Trophoblast cell (in vitro differentiated cells and primary cell): ENCODE data around the gene ANKRD6.
"Not testable (repeated sequence)": the region's sequence is repeated elsewhere in the genome, so short reads cannot be mapped to it uniquely, and the experiment has no call there.

Experiments used
- DNase-seq, 2 donors: peaks; one replicate each; pipeline ENCODE4 v3.0.0-alpha.2; 2016
- H2AFZ ChIP-seq: 2 replicates; pipeline ENCODE4 v1.6.1; 2013; ENCODE audit warnings: low read length, moderate library complexity, mild to moderate bottlenecking; ENCODE audit not compliant: insufficient read depth, poor library complexity
- H2AK5ac ChIP-seq: 2 replicates; pipeline ENCODE4 v1.6.1; 2013; ENCODE audit warnings: mild to moderate bottlenecking, low read length
- H2BK120ac ChIP-seq: 2 replicates; pipeline ENCODE4 v1.6.1; 2013; ENCODE audit warnings: low read length, mild to moderate bottlenecking, moderate library complexity; ENCODE audit not compliant: insufficient read depth, poor library complexity
- H2BK12ac ChIP-seq: 2 replicates; pipeline ENCODE4 v1.6.1; 2013; ENCODE audit warnings: mild to moderate bottlenecking, low read length, moderate library complexity
- H2BK5ac ChIP-seq: 2 replicates; pipeline ENCODE4 v1.6.1; 2013; ENCODE audit warnings: low read length, low read depth, moderate library complexity, mild to moderate bottlenecking; ENCODE audit not compliant: poor library complexity
- H3K14ac ChIP-seq: 2 replicates; pipeline ENCODE4 v1.6.1; 2013; ENCODE audit warnings: mild to moderate bottlenecking, low read length
- H3K18ac ChIP-seq: 2 replicates; pipeline ENCODE4 v1.6.1; 2013; ENCODE audit warnings: mild to moderate bottlenecking, low read length
- H3K23ac ChIP-seq: 2 replicates; pipeline ENCODE4 v1.6.1; 2013; ENCODE audit warnings: low read length
- H3K27ac ChIP-seq: 2 replicates; pipeline ENCODE4 v1.5.1; 2013; ENCODE audit warnings: low read depth, mild to moderate bottlenecking, inconsistent platforms, low read length, moderate library complexity
- H3K27me3 ChIP-seq: 2 replicates; pipeline ENCODE4 v1.6.1; 2013; ENCODE audit warnings: inconsistent platforms, mild to moderate bottlenecking, low read length, moderate library complexity; ENCODE audit not compliant: insufficient read depth
- H3K36me3 ChIP-seq, 2 experiments: 1 replicate in 1 of 2; 2 replicates in 1 of 2; pipeline ENCODE4 v1.6.1; 2013; ENCODE audit warnings: low read length in 2 of 2, mild to moderate bottlenecking in 2 of 2, moderate library complexity in 1 of 2; ENCODE audit not compliant: insufficient read depth in 2 of 2, control insufficient read depth in 1 of 2
- H3K4ac ChIP-seq: 2 replicates; pipeline ENCODE4 v1.6.1; 2013; ENCODE audit warnings: low read depth, mild to moderate bottlenecking, low read length, moderate library complexity
- H3K4me1 ChIP-seq, 2 experiments: 1 replicate in 1 of 2; 2 replicates in 1 of 2; pipeline ENCODE4 v1.6.1; 2013; ENCODE audit warnings: low read length in 2 of 2, mild to moderate bottlenecking in 2 of 2, moderate library complexity in 1 of 2; ENCODE audit not compliant: insufficient read depth in 2 of 2, control insufficient read depth in 1 of 2
- H3K4me2 ChIP-seq: 2 replicates; pipeline ENCODE4 v1.6.1; 2013; ENCODE audit warnings: inconsistent platforms, mild to moderate bottlenecking, low read length, moderate library complexity
- H3K4me3 ChIP-seq: 2 replicates; pipeline ENCODE4 v1.5.1; 2013; ENCODE audit warnings: mild to moderate bottlenecking, low read depth, low read length, inconsistent platforms
- H3K79me1 ChIP-seq: one replicate; pipeline ENCODE4 v1.6.1; 2013; ENCODE audit warnings: low read length
- H3K79me2 ChIP-seq: 2 replicates; pipeline ENCODE4 v1.6.1; 2013; ENCODE audit warnings: low read length, mild to moderate bottlenecking; ENCODE audit not compliant: control insufficient read depth, insufficient read depth, poor library complexity
- H3K9ac ChIP-seq: 2 replicates; pipeline ENCODE4 v1.6.1; 2013; ENCODE audit warnings: mild to moderate bottlenecking, low read length
- H3K9me3 ChIP-seq: 2 replicates; pipeline ENCODE4 v1.6.1; 2013; ENCODE audit warnings: low read depth, mild to moderate bottlenecking, control low read depth, inconsistent platforms, low read length; ENCODE audit not compliant: insufficient read depth
- H4K12ac ChIP-seq: 2 replicates; pipeline ENCODE4 v1.6.1; 2013; ENCODE audit warnings: low read depth, mild to moderate bottlenecking, low read length, moderate library complexity
- H4K8ac ChIP-seq: 2 replicates; pipeline ENCODE4 v1.6.1; 2013; ENCODE audit warnings: low read depth, mild to moderate bottlenecking, low read length, moderate library complexity
- H4K91ac ChIP-seq: one replicate; pipeline ENCODE4 v1.6.1; 2013; ENCODE audit warnings: low read depth, mild to moderate bottlenecking, low read length, moderate library complexity
- whole genome bisulfite sequencing: extraction: QIAGEN DNeasy Blood & Tissue Kit; methylation state at CpG from one replicate; pipeline ENCODE4 v1.1.7; 2013; ENCODE audit warnings: missing lambda C conversion rate; ENCODE audit not compliant: insufficient read length, insufficient coverage; ENCODE audit errors: extremely low coverage; 5-methylcytosine and 5-hydroxymethylcytosine counted together

The ANKRD6 gene

DNA sequence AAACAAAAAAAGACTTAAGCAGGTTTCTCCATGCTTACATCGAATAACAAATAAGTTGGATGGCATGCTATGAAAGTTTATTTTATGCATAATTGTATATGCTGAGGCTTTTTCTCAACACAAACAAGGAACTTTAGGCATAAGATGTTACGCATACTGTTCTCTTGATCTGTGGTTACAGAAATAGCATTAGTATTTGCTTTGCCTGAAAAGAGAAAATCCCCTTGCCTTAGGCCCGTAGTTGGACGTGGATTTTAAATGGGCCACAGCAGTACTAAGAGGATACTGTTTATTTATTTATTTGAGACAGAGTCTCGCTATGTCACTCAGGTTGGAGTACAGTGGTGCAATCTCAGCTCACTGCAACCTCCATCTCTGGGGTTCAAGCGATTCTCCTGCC, 186.6 kb downstream of the ANKRD6 start:
- peaks cover 25 to 33% of the 10 kb centered on the region in 2 experiments for H3K36me3 ChIP-seq
- peaks cover 2% of the 10 kb centered on the region for H3K9me3 ChIP-seq
- H3K27me3 ChIP-seq: no peaks in the 10 kb centered on the region
- H3K4me2 ChIP-seq: no peak overlapping the region
- no peak overlapping the region for H3K23ac ChIP-seq
- H2AK5ac ChIP-seq: no peak overlapping the region
- no peak overlapping the region for H4K8ac ChIP-seq
- H3K4me1 ChIP-seq: peaks cover 0 to 3% of the 10 kb centered on the region in 2 experiments
- no peak overlapping the region for H2BK120ac ChIP-seq
- no peak overlapping the region for H2BK5ac ChIP-seq
- H3K4ac ChIP-seq: no peak overlapping the region
- no peak overlapping the region for H3K27ac ChIP-seq
- H3K79me2 ChIP-seq: no peaks in the 10 kb centered on the region
- H2AFZ ChIP-seq: no peak overlapping the region
- no CpG with 5 or more reads among the region's 6 CpGs for WGBS
- no peak overlapping the region for H2BK12ac ChIP-seq
- no peak for DNase-seq
- no peak overlapping the region for H3K4me3 ChIP-seq
- H3K18ac ChIP-seq: no peak overlapping the region
- H4K91ac ChIP-seq: no peak overlapping the region
- no peak overlapping the region for H4K12ac ChIP-seq
- H3K79me1 ChIP-seq: no peaks in the 10 kb centered on the region
- H3K14ac ChIP-seq: no peak overlapping the region
- H3K9ac ChIP-seq: no peak overlapping the region

DNA sequence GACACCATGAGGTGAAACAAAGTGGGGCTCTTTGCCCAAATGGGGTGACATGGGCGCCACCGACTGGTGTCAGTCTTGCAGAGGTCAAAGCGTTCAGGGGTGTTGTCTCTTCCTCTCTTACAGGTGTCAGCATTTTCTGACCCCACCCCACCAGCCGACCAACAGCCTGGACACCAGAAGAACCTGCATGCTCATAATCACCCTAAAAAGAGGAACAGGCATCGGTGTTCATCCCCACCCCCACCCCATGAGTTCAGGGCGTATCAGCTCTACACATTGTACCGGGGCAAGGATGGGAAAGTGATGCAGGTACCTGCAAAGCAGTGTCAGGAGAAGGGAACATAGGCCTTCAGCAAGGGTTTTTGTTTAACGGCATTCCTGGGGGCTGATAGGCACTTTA, 190.8 kb downstream of the ANKRD6 start:
- Histone ChIP-seq H3K4me2 (no peak overlapping the region), H3K9me3 (peaks cover 2% of the 10 kb centered on the region), H3K27me3 (no peaks in the 10 kb centered on the region), H4K12ac (no peak overlapping the region), H3K18ac (no peak overlapping the region), H3K79me2 (no peaks in the 10 kb centered on the region), H3K79me1 (no peaks in the 10 kb centered on the region), H2BK120ac (no peak overlapping the region), H2AK5ac (no peak overlapping the region), H3K9ac (no peak overlapping the region), H2BK5ac (no peak overlapping the region), H4K91ac (no peak overlapping the region), H3K23ac (no peak overlapping the region), H3K27ac (no peak overlapping the region), H3K36me3 (peaks cover 29 to 39% of the 10 kb centered on the region in 2 experiments), H3K4me1 (no peaks in the 10 kb centered on the region), H3K4ac (no peak overlapping the region), H3K4me3 (no peak overlapping the region), H2BK12ac (no peak overlapping the region), H2AFZ (no peak overlapping the region), H4K8ac (no peak overlapping the region), H3K14ac (no peak overlapping the region)
- no CpG with 5 or more reads among the region's 8 CpGs for WGBS
- peak in 1 of 2 donors; percentile 77 for DNase-seq

DNA sequence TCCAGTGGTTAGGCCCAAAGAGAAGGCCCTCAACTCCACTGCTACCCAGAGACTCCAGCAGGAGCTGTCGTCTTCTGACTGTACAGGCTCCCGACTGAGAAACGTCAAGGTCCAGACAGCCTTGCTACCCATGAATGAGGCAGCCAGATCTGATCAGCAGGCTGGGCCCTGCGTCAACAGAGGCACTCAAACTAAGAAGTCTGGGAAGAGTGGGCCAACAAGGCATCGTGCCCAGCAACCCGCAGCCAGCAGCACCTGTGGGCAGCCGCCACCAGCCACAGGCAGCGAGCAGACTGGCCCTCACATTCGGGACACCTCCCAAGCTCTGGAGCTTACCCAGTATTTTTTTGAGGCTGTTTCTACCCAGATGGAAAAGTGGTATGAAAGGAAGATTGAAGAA, 197.5 kb downstream of the ANKRD6 start:
- Histone ChIP-seq H3K4ac (no peak overlapping the region), H2AK5ac (no peak overlapping the region), H3K18ac (no peak overlapping the region), H4K91ac (no peak overlapping the region), H2AFZ (no peak overlapping the region), H3K23ac (no peak overlapping the region), H3K4me1 (no peaks in the 10 kb centered on the region), H2BK12ac (no peak overlapping the region), H3K9me3 (peaks cover 2% of the 10 kb centered on the region), H3K36me3 (peaks cover 16 to 40% of the 10 kb centered on the region in 2 experiments), H3K79me2 (no peaks in the 10 kb centered on the region), H3K4me2 (no peak overlapping the region), H3K79me1 (no peaks in the 10 kb centered on the region), H3K4me3 (no peak overlapping the region), H2BK120ac (no peak overlapping the region), H3K27ac (no peak overlapping the region), H3K9ac (no peak overlapping the region), H2BK5ac (no peak overlapping the region), H4K8ac (no peak overlapping the region), H3K27me3 (no peaks in the 10 kb centered on the region), H4K12ac (no peak overlapping the region), H3K14ac (no peak overlapping the region)
- WGBS: no CpG with 5 or more reads among the region's 9 CpGs
- no peak for DNase-seq

DNA sequence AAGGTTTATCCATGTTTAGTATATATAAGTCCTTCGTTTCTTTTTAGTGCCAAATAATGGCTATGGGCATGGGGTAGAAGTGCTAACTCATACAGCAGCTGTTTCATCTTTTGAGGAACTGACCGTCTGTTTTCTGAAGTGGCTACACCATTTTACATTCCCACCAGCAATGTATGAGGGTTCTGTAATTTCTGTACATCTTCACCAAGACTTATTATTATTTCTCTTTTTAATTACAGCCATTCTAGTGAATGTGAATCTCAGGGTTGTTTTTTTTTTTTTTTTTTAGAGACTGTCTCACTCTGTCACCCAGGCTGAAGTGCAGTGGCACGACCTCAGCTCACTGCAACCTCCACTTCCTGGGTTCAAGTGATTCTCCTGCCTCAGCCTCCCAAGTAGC, 203.5 kb downstream of the ANKRD6 start:
- not testable (repeated sequence) for H3K4me3 ChIP-seq, H3K79me1 ChIP-seq, DNase-seq, H3K27ac ChIP-seq, H3K27me3 ChIP-seq, H2BK12ac ChIP-seq, H3K9ac ChIP-seq, H4K12ac ChIP-seq, H3K23ac ChIP-seq, H3K4ac ChIP-seq, H3K4me1 ChIP-seq, H2BK120ac ChIP-seq, H4K91ac ChIP-seq, H2AFZ ChIP-seq, H3K9me3 ChIP-seq, H3K18ac ChIP-seq, H3K36me3 ChIP-seq, H2AK5ac ChIP-seq, H4K8ac ChIP-seq, H3K4me2 ChIP-seq, H3K79me2 ChIP-seq, H3K14ac ChIP-seq, H2BK5ac ChIP-seq
- no CpG with 5 or more reads among the region's 3 CpGs for WGBS
